OCI-LY7 (cell line): ENCODE measurements around the gene FUT8. TPM values are rescaled to one million over a fixed set of nuclear protein-coding genes. Genes with fewer than 3 reads are reported as not detected.

Experiments used
- BruUV-seq: library from RNA; stranded (reverse); fragments of 400-500 nt; replicated peaks from 2 replicates; lab custom pipeline; 2021; lab: Mats Ljungman, UMichigan
- CTCF ChIA-PET: fragments of 300-600 bp; sonication (Branson Sonifier 250); formaldehyde crosslinking; loops from one replicate; lab custom pipeline; 2022; ENCODE audit warnings: antibody characterized with exemption; ENCODE audit not compliant: unreplicated experiment; lab: Charles Lee
- POLR2A ChIA-PET: fragments of 300-600 bp; sonication (Branson Sonifier 250); formaldehyde crosslinking; loops from one replicate; lab custom pipeline; 2022; ENCODE audit warnings: antibody characterized with exemption; lab: Charles Lee
- DNase-seq: peaks from one replicate; pipeline ENCODE4 v3.0.0-alpha.2; 2015; ENCODE audit warnings: low spot score
- H2AFZ ChIP-seq: fragments of 200-600 bp; sonication (generic), shearing (Covaris generic); 2 replicates; pipeline ENCODE4 v1.6.1; 2014; ENCODE audit warnings: mild to moderate bottlenecking, antibody characterized with exemption, low read length, moderate library complexity
- H3K27ac ChIP-seq: fragments of 200-600 bp; sonication (generic); 2 replicates; pipeline ENCODE4 v1.5.1; 2014; ENCODE audit warnings: mixed run types, low read depth, mild to moderate bottlenecking, moderate library complexity, low read length, inconsistent platforms; ENCODE audit not compliant: poor library complexity, severe bottlenecking
- H3K36me3 ChIP-seq: fragments of 200-600 bp; sonication (generic); 2 replicates; pipeline ENCODE4 v1.6.1; 2014; ENCODE audit warnings: mild to moderate bottlenecking, antibody characterized with exemption, low read length, moderate library complexity, mixed read lengths; ENCODE audit not compliant: insufficient read depth
- H3K4me1 ChIP-seq: fragments of 200-600 bp; sonication (generic); 2 replicates; pipeline ENCODE4 v1.5.1; 2014; ENCODE audit warnings: mild to moderate bottlenecking, low read length; ENCODE audit not compliant: insufficient read depth, poor library complexity, severe bottlenecking
- H3K4me2 ChIP-seq: fragments of 200-600 bp; sonication (generic); 2 replicates; pipeline ENCODE4 v1.6.1; 2014; ENCODE audit warnings: mild to moderate bottlenecking, low read length
- H3K4me3 ChIP-seq: fragments of 200-600 bp; sonication (generic); 2 replicates; pipeline ENCODE4 v1.5.1; 2014; ENCODE audit warnings: mild to moderate bottlenecking, low read depth, low read length; ENCODE audit not compliant: poor library complexity, severe bottlenecking
- H3K79me2 ChIP-seq: fragments of 200-600 bp; sonication (generic); 2 replicates; pipeline ENCODE4 v1.6.1; 2016; ENCODE audit warnings: low read depth, mild to moderate bottlenecking, low read length, moderate library complexity, mixed read lengths; ENCODE audit not compliant: insufficient read depth
- H3K9me2 ChIP-seq: fragments of 200-600 bp; sonication (generic); 2 replicates; pipeline ENCODE4 v1.6.1; 2016; ENCODE audit warnings: mild to moderate bottlenecking, low read length, mixed read lengths; ENCODE audit not compliant: insufficient read depth
- H3K9me3 ChIP-seq: fragments of 200-600 bp; sonication (generic); 2 replicates; pipeline ENCODE4 v1.6.1; 2014; ENCODE audit warnings: mild to moderate bottlenecking, mixed run types, low read length, mixed read lengths
- H4K20me1 ChIP-seq: fragments of 200-600 bp; sonication (generic); 2 replicates; pipeline ENCODE4 v1.6.1; 2014; ENCODE audit warnings: mild to moderate bottlenecking, antibody characterized with exemption, low read length, moderate library complexity, mixed read lengths; ENCODE audit not compliant: insufficient read depth
- CTCF ChIP-seq: fragments of 200-600 bp; sonication (generic); conservative IDR thresholded peaks from 2 replicates; pipeline ENCODE4 v1.5.1; 2014; ENCODE audit warnings: mild to moderate bottlenecking, antibody characterized with exemption, low read length, moderate library complexity, mixed read lengths
- EZH2phosphoT487 ChIP-seq: fragments of 200-600 bp; sonication (generic); IDR thresholded peaks from 2 replicates; pipeline ENCODE4 v1.6.1; 2018; ENCODE audit warnings: low read depth, borderline replicate concordance, mild to moderate bottlenecking, mixed run types, antibody characterized with exemption, low read length, moderate library complexity, mixed read lengths
- intact Hi-C: fragments of 100-400 bp; cut with micrococcal nuclease; formaldehyde crosslinking; loops from one replicate; pipeline ENCODE4 v1.10.0; 2022; ENCODE audit not compliant: unreplicated experiment
- total RNA-seq, 2 experiments: library from RNA; depleted of rRNA in 1 of 2; stranded (reverse); fragments of >200 nt in 1 of 2; shearing (Covaris generic) in 1 of 2; gene quantifications; 2 replicates each; pipeline ENCODE4 v1.2.3, GENCODE V29; 2014 to 2022

The FUT8 gene
- total RNA-seq, 2 experiments from 2014 or later = 90.3 to 174 TPM

DNA sequence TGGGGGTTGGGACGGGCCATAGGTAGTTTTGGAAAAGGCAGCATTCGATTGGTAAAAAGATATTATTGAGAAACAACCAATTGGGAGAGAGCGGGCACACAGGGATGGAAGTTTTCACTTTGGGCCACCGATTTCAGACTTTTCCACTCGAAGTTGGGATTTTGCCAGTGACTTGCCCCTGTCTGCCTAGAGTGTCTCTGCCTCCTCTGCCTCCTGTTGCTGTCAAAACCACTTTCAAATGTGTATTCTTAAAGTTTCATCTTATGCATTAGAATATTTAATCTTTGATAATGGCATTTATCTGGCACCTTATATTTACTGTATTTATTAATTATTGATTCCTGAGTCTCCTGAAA is 182.3 kb downstream of the FUT8 start:
- Histone ChIP-seq H3K79me2 (peaks cover 90% of the 10 kb centered on the region), H3K27ac (no peak overlapping the region), H3K4me2 (no peak overlapping the region), H3K36me3 (peaks cover 71% of the 10 kb centered on the region), H3K9me3 (peaks cover 21% of the 10 kb centered on the region; the same call in 1 of the 2 replicates), H2AFZ (no peak overlapping the region), H3K9me2 (no peaks in the 10 kb centered on the region), H3K4me1 (no peaks in the 10 kb centered on the region), H4K20me1 (peaks cover 8% of the 10 kb centered on the region; the same call in 1 of the 2 replicates), H3K4me3 (no peak overlapping the region)
- BruUV-seq = no TSS peak
- POLR2A ChIA-PET = no interaction called here
- intact Hi-C loops = no loop called here
- CTCF ChIA-PET = no interaction called here
- no peak for DNase-seq
- TF ChIP-seq EZH2phosphoT487 (no peak), CTCF (no peak)

DNA sequence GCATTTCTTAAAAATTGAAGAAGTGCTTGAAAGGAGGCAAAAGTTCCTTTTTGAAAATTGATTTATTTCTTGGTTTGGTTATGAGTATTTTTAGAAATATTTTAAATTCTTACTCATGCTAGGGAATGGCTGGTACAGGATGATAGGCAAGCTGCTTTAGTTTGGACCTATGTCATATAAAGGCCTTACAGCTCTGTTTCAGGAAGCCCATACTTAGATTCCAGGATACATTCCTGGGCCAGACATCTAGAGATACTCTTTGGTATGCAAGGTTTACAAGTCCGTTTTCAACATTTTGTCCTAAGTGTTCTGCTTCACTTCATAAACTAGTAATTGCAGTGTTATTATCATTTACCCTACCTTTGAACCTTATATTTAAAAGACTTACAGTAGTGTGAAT is 186.8 kb downstream of the FUT8 start:
- Histone ChIP-seq H4K20me1 (no peaks in the 10 kb centered on the region), H3K36me3 (peaks cover 48% of the 10 kb centered on the region), H2AFZ (no peak overlapping the region), H3K27ac (no peak overlapping the region), H3K9me3 (peaks cover 14% of the 10 kb centered on the region; the same call in 1 of the 2 replicates), H3K4me2 (no peak overlapping the region), H3K4me1 (peaks cover 8% of the 10 kb centered on the region), H3K79me2 (peaks cover 89% of the 10 kb centered on the region), H3K9me2 (no peaks in the 10 kb centered on the region), H3K4me3 (no peak overlapping the region)
- ChIA-PET POLR2A (interaction anchor here (0.7 kb wide), 1 partner anchor 8 kb away, joined by 3 read pairs; no protein-coding TSS in a partner anchor), CTCF (no interaction called here)
- BruUV-seq = no TSS peak
- TF ChIP-seq CTCF (no peak), EZH2phosphoT487 (no peak)
- intact Hi-C loops = no loop called here
- DNase-seq = no peak

GRCh38 chr14:65600742-65601141 is 188.2 kb downstream of the FUT8 start:
- no peak for TF ChIP-seq CTCF
- TF ChIP-seq EZH2phosphoT487 = no peak
- no peak overlapping the region for H3K4me3 ChIP-seq
- H3K9me2 ChIP-seq = no peaks in the 10 kb centered on the region
- no peak overlapping the region for H3K27ac ChIP-seq
- peaks cover 91% of the 10 kb centered on the region for H3K79me2 ChIP-seq
- BruUV-seq = no TSS peak
- ChIA-PET POLR2A (interaction anchor here (0.8 to 1.6 kb wide), 3 partner anchors 13 to 71 kb away, joined by 3 to 4 read pairs (median 3); no protein-coding TSS in a partner anchor), CTCF (no interaction called here)
- no peak overlapping the region for H2AFZ ChIP-seq
- H3K4me1 ChIP-seq = peaks cover 11% of the 10 kb centered on the region
- H4K20me1 ChIP-seq = 0 out of 2 replicates have a peak, but pooled peaks cover 7% of the 10 kb centered on the region
- DNase-seq = no peak
- peaks cover 37% of the 10 kb centered on the region for H3K36me3 ChIP-seq
- intact Hi-C loops = loop anchor here (10.0 kb wide), 2 partner anchors 316 to 376 kb away; no protein-coding TSS in a partner anchor
- no peak overlapping the region for H3K4me2 ChIP-seq
- H3K9me3 ChIP-seq = 0 out of 2 replicates have a peak, but pooled peaks cover 4% of the 10 kb centered on the region
